Prostate gland (tissue), 2 donors: ENCODE results near the gene COX11. TPM values are rescaled to one million over a fixed set of nuclear protein-coding genes. Genes with fewer than 3 reads are reported as not detected.

Source experiments
- DNase-seq: peaks from one replicate; pipeline ENCODE4 v3.0.0-alpha.2; 2019; ENCODE audit warnings: low spot score
- H3K27ac ChIP-seq, 2 donors: fragments of 200-600 bp; sonication (generic); 2 replicates each; pipeline ENCODE4 v1.5.1; 2017 to 2019
- H3K27me3 ChIP-seq: fragments of 200-600 bp; sonication (generic); replicated peaks from 2 replicates; pipeline ENCODE4 v1.5.1; 2019; ENCODE audit not compliant: insufficient read depth
- H3K36me3 ChIP-seq, 2 donors: fragments of 200-600 bp; sonication (generic); 1 replicate in 1 of 2; 2 replicates in 1 of 2; pipeline versions ENCODE4 v1.5.1 to v1.8.1; 2017 to 2019
- H3K4me1 ChIP-seq: fragments of 200-600 bp; sonication (generic); replicated peaks from 2 replicates; pipeline ENCODE4 v1.5.1; 2019
- H3K4me3 ChIP-seq, 2 donors: fragments of 200-600 bp; sonication (generic); 2 replicates each; pipeline ENCODE4 v1.5.1; 2017 to 2019
- H3K9me3 ChIP-seq: fragments of 200-600 bp; sonication (generic); 2 replicates; pipeline ENCODE4 v1.5.1; 2017
- CTCF ChIP-seq, 4 experiments: fragments of 200-600 bp in 2 of 4; fragments of 450-650 bp in 2 of 4; sonication (generic) in 2 of 4; IDR thresholded peaks; 1 replicate in 3 of 4; 2 replicates in 1 of 4; pipeline ENCODE4 v1.5.1; 2016 to 2019; ENCODE audit warnings: antibody characterized with exemption in 4 of 4, mild to moderate bottlenecking in 2 of 4, moderate library complexity in 2 of 4
- POLR2A ChIP-seq: fragments of 450-650 bp; IDR thresholded peaks from one replicate; pipeline ENCODE4 v1.6.1; 2016; ENCODE audit warnings: antibody characterized with exemption, mild to moderate bottlenecking
- POLR2AphosphoS5 ChIP-seq: sonication (generic); formaldehyde crosslinking; IDR thresholded peaks from one replicate; pipeline ENCODE4 v1.6.1; 2017; ENCODE audit warnings: antibody characterized with exemption
- WGBS: methylation state at CpG from one replicate; pipeline ENCODE4 v1.1.5; 2018; 5-methylcytosine and 5-hydroxymethylcytosine counted together
- intact Hi-C: fragments of 100-400 bp; cut with DNase I; formaldehyde crosslinking; loops from one replicate; pipeline ENCODE4 v1.14.2; 2022
- small RNA-seq, 2 donors: library from RNA; depleted of rRNA; stranded (forward); fragments of <200 nt; gene quantifications; one replicate each; pipeline ENCODE3, GENCODE V24; 2016
- total RNA-seq, 2 donors: library from RNA; depleted of rRNA; stranded (reverse); fragments of >200 nt; gene quantifications; one replicate each; pipeline ENCODE4 v1.1.0, GENCODE V29; 2016

Gene COX11
- total RNA-seq, 2 donors from 2014 or later: 33.1 to 82.1 TPM

GRCh38 chr17:54920819-54921218 lies 47.6 kb downstream of the COX11 start:
- WGBS: 85% methylated on average over 6 of the region's 6 CpGs
- Histone ChIP-seq H3K9me3 (no peaks in the 10 kb centered on the region), H3K27ac (no peak overlapping the region), H3K36me3 (peaks cover 0 to 4% of the 10 kb centered on the region in 2 donors), H3K4me1 (no peaks in the 10 kb centered on the region), H3K27me3 (no peaks in the 10 kb centered on the region), H3K4me3 (no peak overlapping the region)
- intact Hi-C loops: no loop called here
- DNase-seq: no peak
- no peak for TF ChIP-seq CTCF (IDR thresholded peaks at IDR 0.05)
- TF ChIP-seq POLR2A: no peak
- no peak for TF ChIP-seq POLR2AphosphoS5

GRCh38 chr17:54919425-54919824 lies 49.0 kb downstream of the COX11 start:
- Histone ChIP-seq H3K4me1 (no peaks in the 10 kb centered on the region), H3K9me3 (no peaks in the 10 kb centered on the region), H3K4me3 (no peak overlapping the region), H3K27me3 (no peaks in the 10 kb centered on the region), H3K36me3 (peaks cover 0 to 4% of the 10 kb centered on the region in 2 donors), H3K27ac (no peak overlapping the region)
- intact Hi-C loops: no loop called here
- no peak for TF ChIP-seq CTCF (IDR thresholded peaks at IDR 0.05)
- TF ChIP-seq POLR2AphosphoS5: no peak
- no peak for TF ChIP-seq POLR2A
- DNase-seq: no peak

- no peaks in the 10 kb centered on the region for H3K27me3 ChIP-seq
- H3K27ac ChIP-seq: no peak overlapping the region
- H3K36me3 ChIP-seq: peaks cover 0 to 9% of the 10 kb centered on the region in 2 donors
- no peaks in the 10 kb centered on the region for H3K9me3 ChIP-seq
- no peak for DNase-seq
- intact Hi-C loops: no loop called here
- TF ChIP-seq CTCF (IDR thresholded peaks at IDR 0.05) (no peak), POLR2A (no peak), POLR2AphosphoS5 (no peak)
- 95% methylated on average over 2 of the region's 2 CpGs for WGBS
- no peaks in the 10 kb centered on the region for H3K4me1 ChIP-seq
- no peak overlapping the region for H3K4me3 ChIP-seq
Observed at GRCh38 chr17:54916721-54917120, 51.7 kb downstream of the COX11 start.

Small RNAs within 50 kb of the gene (small RNA-seq; reads per million reads assigned to genes)
- 0 reads per million in 2 donors for gene AC007485.1

Other genes with a start within 250 kb of the COX11 start
- 10 to 100 TPM; 52.8 to 81.3 TPM for gene TOM1L1, start 67.8 kb downstream of the COX11 start, total RNA-seq
- gene STXBP4, start 111 bp upstream of the COX11 start, total RNA-seq: 10 to 100 TPM in 1 of 2 donors, 1 to 10 TPM in 1; 7.2 to 29.0 TPM